GM18520 (cell line): ENCODE results near the gene TTC34.
"Not testable (repeated sequence)": the region's sequence is repeated elsewhere in the genome, so short reads cannot be mapped to it uniquely, and the experiment has no call there.

Source experiments
- ATAC-seq: cut with Tn5 transposase; IDR thresholded peaks from one replicate; pipeline ENCODE4 v1.9.1; 2021; ENCODE audit not compliant: unreplicated experiment

Gene TTC34

GRCh38 chr1:2799811-2800663, 1.5 kb downstream of the TTC34 start:
- no peak for ATAC-seq

- ATAC-seq: not testable (repeated sequence)
Observed at GRCh38 chr1:2798958-2799357, 2.5 kb downstream of the TTC34 start.

GRCh38 chr1:2797741-2798016, 3.8 kb downstream of the TTC34 start:
- ATAC-seq: no peak

GRCh38 chr1:2796890-2797740, 4.4 kb downstream of the TTC34 start:
- no peak for ATAC-seq

GRCh38 chr1:2795926-2796325, 5.6 kb downstream of the TTC34 start:
- ATAC-seq: no peak

GRCh38 chr1:2791027-2791760, 10.3 kb downstream of the TTC34 start:
- no peak for ATAC-seq

- no peak for ATAC-seq
Observed at GRCh38 chr1:2789986-2790581, 11.4 kb downstream of the TTC34 start.

- ATAC-seq: no peak
Observed at GRCh38 chr1:2789164-2789985, 12.1 kb downstream of the TTC34 start.

- no peak for ATAC-seq
Observed at GRCh38 chr1:2788506-2789163, 12.9 kb downstream of the TTC34 start.

GRCh38 chr1:2787163-2787911, 14.2 kb downstream of the TTC34 start:
- no peak for ATAC-seq

GRCh38 chr1:2786329-2787162, 14.9 kb downstream of the TTC34 start:
- ATAC-seq: no peak

GRCh38 chr1:2785631-2786328, 15.7 kb downstream of the TTC34 start:
- ATAC-seq: no peak

GRCh38 chr1:2784854-2785630, 16.5 kb downstream of the TTC34 start:
- no peak for ATAC-seq

GRCh38 chr1:2783435-2784397, 17.8 kb downstream of the TTC34 start:
- ATAC-seq: no peak

- no peak for ATAC-seq
Observed at GRCh38 chr1:2783069-2783434, 18.4 kb downstream of the TTC34 start.

- ATAC-seq: no peak
Observed at GRCh38 chr1:2781627-2782026, 19.9 kb downstream of the TTC34 start.
